Measurements from ENCODE around the gene TSPAN1.
"Not testable (repeated sequence)": the region's sequence is repeated elsewhere in the genome, so short reads cannot be mapped to it uniquely, and the experiment has no call there.

The TSPAN1 gene

GRCh38 chr1:46220808-46221207 lies 45.9 kb downstream of the TSPAN1 start:
- DNase-seq = no peak

- DNase-seq = no peak
Measured at GRCh38 chr1:46221749-46222148, 46.9 kb downstream of the TSPAN1 start.

- DNase-seq = not testable (repeated sequence)
Measured at GRCh38 chr1:46223055-46223454, 48.2 kb downstream of the TSPAN1 start.

- DNase-seq = peak; percentile 48 to 58
Measured at GRCh38 chr1:46223472-46223943, 48.6 kb downstream of the TSPAN1 start.

GRCh38 chr1:46224966-46225365 lies 50.1 kb downstream of the TSPAN1 start:
- no peak for DNase-seq

GRCh38 chr1:46231231-46231630 lies 56.3 kb downstream of the TSPAN1 start:
- DNase-seq = not testable (repeated sequence)
